IMR-90 (cell line): Measurements from ENCODE around the gene SLIT3. TPM values are rescaled to one million over a fixed set of nuclear protein-coding genes. Genes with fewer than 3 reads are reported as not detected.

Source experiments
- ATAC-seq: fragments of 200-7000 bp; cut with Tn5 transposase; 2 replicates; pipeline ENCODE4 v1.9.1; 2020; ENCODE audit warnings: low read depth, mild to moderate bottlenecking, moderate library complexity
- BruUV-seq: library from RNA; stranded (reverse); fragments of 400-500 nt; replicated peaks from 2 replicates; lab custom pipeline; 2021; lab: Mats Ljungman, UMichigan
- CTCF ChIA-PET: fragments of 300-600 bp; formaldehyde crosslinking; extraction: SDS; loops from one replicate; lab custom pipeline; 2021; ENCODE audit warnings: antibody characterized with exemption; lab: Yijun Ruan, JAX
- POLR2A ChIA-PET: fragments of 300-600 bp; sonication (Branson Sonifier 250); formaldehyde crosslinking; loops from one replicate; lab custom pipeline; 2022; ENCODE audit warnings: antibody characterized with exemption; ENCODE audit not compliant: unreplicated experiment; lab: Charles Lee
- DNase-seq: peaks from one replicate; pipeline ENCODE4 v3.0.0; 2013
- H2AFZ ChIP-seq: replicated peaks from 2 replicates; pipeline ENCODE3; 2013; ENCODE audit warnings: low read length, mild to moderate bottlenecking; ENCODE audit not compliant: poor library complexity
- H2AK5ac ChIP-seq: 2 replicates; pipeline ENCODE4 v1.6.1; 2013; ENCODE audit warnings: low read depth, low read length, inconsistent platforms
- H2AK9ac ChIP-seq: replicated peaks from 2 replicates; pipeline ENCODE3; 2013; ENCODE audit warnings: mild to moderate bottlenecking, low read depth, low read length, moderate library complexity; ENCODE audit not compliant: poor library complexity
- H2BK120ac ChIP-seq: 2 replicates; pipeline ENCODE4 v1.6.1; 2013; ENCODE audit warnings: low read depth, low read length, inconsistent platforms
- H2BK15ac ChIP-seq: 3 replicates; pipeline ENCODE4 v1.6.1; 2013; ENCODE audit warnings: low read depth, low read length, inconsistent platforms
- H2BK20ac ChIP-seq: 2 replicates; pipeline ENCODE4 v1.6.1; 2013; ENCODE audit warnings: low read depth, mild to moderate bottlenecking, inconsistent platforms, low read length, moderate library complexity
- H2BK5ac ChIP-seq: 2 replicates; pipeline ENCODE4 v1.6.1; 2013; ENCODE audit warnings: mild to moderate bottlenecking, low read depth, low read length, inconsistent platforms; ENCODE audit not compliant: poor library complexity, severe bottlenecking
- H3K14ac ChIP-seq: replicated peaks from 2 replicates; pipeline ENCODE4 v1.6.1; 2013; ENCODE audit warnings: low read depth, low read length, inconsistent platforms
- H3K18ac ChIP-seq: 2 replicates; pipeline ENCODE4 v1.6.1; 2013; ENCODE audit warnings: low read depth, low read length, control low read depth
- H3K23ac ChIP-seq: 2 replicates; pipeline ENCODE4 v1.6.1; 2013; ENCODE audit warnings: low read depth, low read length, inconsistent platforms
- H3K27ac ChIP-seq: 2 replicates; pipeline ENCODE4 v1.5.1; 2013; ENCODE audit warnings: mild to moderate bottlenecking, control low read depth, low read length; ENCODE audit not compliant: insufficient read depth
- H3K27me3 ChIP-seq: 2 replicates; pipeline ENCODE4 v1.6.1; 2013; ENCODE audit warnings: low read length; ENCODE audit not compliant: control insufficient read depth, insufficient read depth
- H3K36me3 ChIP-seq: 2 replicates; pipeline ENCODE4 v1.6.1; 2013; ENCODE audit warnings: low read length, mixed read lengths; ENCODE audit not compliant: control insufficient read depth, insufficient read depth
- H3K4ac ChIP-seq: 2 replicates; pipeline ENCODE4 v1.6.1; 2013; ENCODE audit warnings: low read depth, low read length, inconsistent platforms
- H3K4me1 ChIP-seq: 2 replicates; pipeline ENCODE4 v1.6.1; 2013; ENCODE audit warnings: low read length, mixed read lengths; ENCODE audit not compliant: control insufficient read depth, insufficient read depth
- H3K4me2 ChIP-seq: 2 replicates; pipeline ENCODE4 v1.6.1; 2013; ENCODE audit warnings: low read depth, mild to moderate bottlenecking, control low read depth, low read length, moderate library complexity
- H3K4me3 ChIP-seq: 2 replicates; pipeline ENCODE4 v1.5.1; 2013; ENCODE audit warnings: low read depth, mild to moderate bottlenecking, control low read depth, low read length, moderate library complexity; ENCODE audit not compliant: insufficient read depth
- H3K56ac ChIP-seq: 2 replicates; pipeline ENCODE4 v1.6.1; 2013; ENCODE audit warnings: low read length, inconsistent platforms; ENCODE audit not compliant: insufficient read depth; ENCODE audit errors: extremely low read depth
- H3K79me1 ChIP-seq, 2 experiments: 2 replicates each; pipeline ENCODE4 v1.6.1; 2013; ENCODE audit warnings: low read length in 2 of 2, inconsistent platforms in 1 of 2, low read depth in 1 of 2
- H3K9ac ChIP-seq: 2 replicates; pipeline ENCODE4 v1.6.1; 2013; ENCODE audit warnings: low read depth, low read length, control low read depth
- H3K9me1 ChIP-seq: 2 replicates; pipeline ENCODE4 v1.6.1; 2013; ENCODE audit warnings: low read length, inconsistent platforms; ENCODE audit not compliant: insufficient read depth
- H3K9me3 ChIP-seq: 2 replicates; pipeline ENCODE4 v1.6.1; 2013; ENCODE audit warnings: low read length; ENCODE audit not compliant: control insufficient read depth, insufficient read depth
- H4K20me1 ChIP-seq: 2 replicates; pipeline ENCODE4 v1.6.1; 2013; ENCODE audit warnings: low read length, inconsistent platforms; ENCODE audit not compliant: insufficient read depth
- H4K5ac ChIP-seq: 2 replicates; pipeline ENCODE4 v1.6.1; 2013; ENCODE audit warnings: mild to moderate bottlenecking, low read depth, low read length, control low read depth
- H4K8ac ChIP-seq, 2 experiments: 2 replicates each; pipeline ENCODE4 v1.6.1; 2013; ENCODE audit warnings: low read depth in 2 of 2, low read length in 2 of 2, control low read depth in 1 of 2, inconsistent platforms in 1 of 2
- H4K91ac ChIP-seq: 2 replicates; pipeline ENCODE4 v1.6.1; 2013; ENCODE audit warnings: low read depth, low read length, inconsistent platforms; ENCODE audit not compliant: insufficient read depth
- CEBPB ChIP-seq: IDR thresholded peaks from 2 replicates; pipeline ENCODE4 v1.6.1; 2012; ENCODE audit warnings: low read depth, low read length, improper control_type of control experiment
- CHD1 ChIP-seq: IDR thresholded peaks from 2 replicates; pipeline ENCODE4 v1.6.1; 2012; ENCODE audit warnings: low read depth, low read length, improper control_type of control experiment
- FOS ChIP-seq: fragments of 150-350 bp; IDR thresholded peaks from 2 replicates; pipeline ENCODE4 v1.6.1; 2016; ENCODE audit warnings: low read depth, low read length
- MAFK ChIP-seq: IDR thresholded peaks from 2 replicates; pipeline ENCODE4 v1.6.1; 2012; ENCODE audit warnings: low read depth, low read length, improper control_type of control experiment
- MAZ ChIP-seq: IDR thresholded peaks from 2 replicates; pipeline ENCODE4 v1.6.1; 2012; ENCODE audit warnings: low read depth, mild to moderate bottlenecking, low read length, improper control_type of control experiment, moderate library complexity, borderline replicate concordance
- MXI1 ChIP-seq: IDR thresholded peaks from 2 replicates; pipeline ENCODE4 v1.6.1; 2012; ENCODE audit warnings: low read depth, mild to moderate bottlenecking, low read length, moderate library complexity, borderline replicate concordance
- NFE2L2 ChIP-seq: fragments of 150-350 bp; IDR thresholded peaks from 2 replicates; pipeline ENCODE4 v1.6.1; 2016; ENCODE audit warnings: low read depth, mild to moderate bottlenecking, low read length
- POLR2A ChIP-seq: IDR thresholded peaks from 2 replicates; pipeline ENCODE4 v1.6.1; 2012; ENCODE audit warnings: mild to moderate bottlenecking, low read depth, low read length
- RAD21 ChIP-seq: IDR thresholded peaks from 2 replicates; pipeline ENCODE4 v1.6.1; 2012; ENCODE audit warnings: low read length, improper control_type of control experiment
- RCOR1 ChIP-seq: IDR thresholded peaks from 2 replicates; pipeline ENCODE4 v1.6.1; 2012; ENCODE audit warnings: mild to moderate bottlenecking, low read length, improper control_type of control experiment; ENCODE audit not compliant: insufficient replicate concordance
- RFX5 ChIP-seq: IDR thresholded peaks from 2 replicates; pipeline ENCODE4 v1.8.0; 2012; ENCODE audit warnings: low read depth, mild to moderate bottlenecking, low read length, moderate library complexity
- SMC3 ChIP-seq: fragments of 150-350 bp; IDR thresholded peaks from 2 replicates; pipeline ENCODE4 v1.6.1; 2016; ENCODE audit warnings: low read depth, mild to moderate bottlenecking, antibody characterized with exemption, low read length, moderate library complexity
- WGBS, 2 experiments: methylation state at CpG; one replicate each; pipeline versions ENCODE4 v1.1.5 to v1.1.7; 2013; ENCODE audit warnings: missing lambda C conversion rate in 2 of 2; ENCODE audit not compliant: insufficient read length in 1 of 2; ENCODE audit errors: extremely low coverage in 2 of 2; 5-methylcytosine and 5-hydroxymethylcytosine counted together
- dilution Hi-C: fragments of 300-500 bp; cut with HindIII; formaldehyde crosslinking; loops from one replicate; pipeline ENCODE4 v1.14.3; 2018; ENCODE audit warnings: low sequenced_read_pairs; ENCODE audit not compliant: unreplicated experiment
- in situ Hi-C: fragments of 300-500 bp; cut with MboI; formaldehyde crosslinking; loops from 3 replicates; pipeline ENCODE4 v1.14.3; 2019; ENCODE audit warnings: low sequenced_read_pairs, inconsistent platforms, mixed read lengths
- intact Hi-C: fragments of 100-400 bp; cut with micrococcal nuclease; formaldehyde crosslinking; loops from 2 replicates; pipeline ENCODE4 v1.10.0; 2022
- polyA plus RNA-seq, 3 experiments: library from polyadenylated mRNA; depleted of rRNA; stranded (reverse); fragments of >200 nt; gene quantifications; 2 replicates each; pipeline ENCODE4 v1.2.3, GENCODE V29; 2012; ENCODE audit warnings: low replicate concordance in 1 of 3
- total RNA-seq: library from RNA; depleted of rRNA; stranded (reverse); fragments of >200 nt; gene quantifications from 2 replicates; pipeline ENCODE4 v1.2.3, GENCODE V29; 2012
- TF ChIP-seq, protein P1 (sequence below): fragments of 150-350 bp; IDR thresholded peaks from 2 replicates; pipeline ENCODE4 v1.6.1; 2017; ENCODE audit warnings: mild to moderate bottlenecking, antibody characterized with exemption, low read length, low read depth
- TF ChIP-seq, protein P2 (sequence below): conservative IDR thresholded peaks from 2 replicates; pipeline ENCODE4 v1.5.1; 2012; ENCODE audit warnings: mild to moderate bottlenecking, low read depth, low read length, improper control_type of control experiment

The SLIT3 gene
- total and polyA plus RNA-seq, 2 of the 4 experiments (the other 2 are of a cell fraction): 0.18 to 0.50 TPM

DNA sequence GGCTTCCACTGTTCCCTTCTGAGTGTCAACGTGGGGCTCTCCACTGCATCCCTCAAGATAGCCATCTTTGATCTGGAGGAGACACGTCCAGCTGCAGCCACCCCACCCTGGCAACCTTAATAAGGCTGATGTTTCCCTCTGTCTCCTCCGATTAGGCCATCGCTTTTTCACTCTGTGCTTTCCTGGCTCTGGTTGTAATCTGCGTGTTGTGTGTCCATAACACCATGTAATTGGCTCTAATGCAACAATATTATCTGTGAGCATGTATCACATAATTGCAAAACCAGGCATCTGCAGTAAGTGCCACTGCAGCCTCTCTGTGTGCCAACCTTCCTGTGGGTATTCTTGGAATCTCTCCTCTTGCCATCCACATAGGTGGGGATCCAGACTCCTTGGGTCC lies 471.9 kb downstream of the SLIT3 start:
- H3K9me1 ChIP-seq: no peaks in the 10 kb centered on the region
- no peak overlapping the region for H3K23ac ChIP-seq
- no peak overlapping the region for H2AK5ac ChIP-seq
- no peak overlapping the region for H3K18ac ChIP-seq
- H3K36me3 ChIP-seq: no peaks in the 10 kb centered on the region
- no peak overlapping the region for H2AK9ac ChIP-seq
- BruUV-seq: no TSS peak
- H3K27me3 ChIP-seq: no peaks in the 10 kb centered on the region
- CTCF ChIA-PET: no interaction called here
- H4K91ac ChIP-seq: no peak overlapping the region
- POLR2A ChIA-PET: no interaction called here
- H3K4me3 ChIP-seq: no peak overlapping the region
- no peaks in the 10 kb centered on the region for H3K4me1 ChIP-seq
- H3K56ac ChIP-seq: no peak overlapping the region
- H3K27ac ChIP-seq: no peak overlapping the region
- H3K79me1 ChIP-seq: no peaks in the 10 kb centered on the region
- ATAC-seq: no peak
- no peak overlapping the region for H2AFZ ChIP-seq
- H2BK5ac ChIP-seq: no peak overlapping the region
- H3K4me2 ChIP-seq: no peak overlapping the region
- H2BK15ac ChIP-seq: no peak overlapping the region
- TF ChIP-seq CHD1 (no peak), RFX5 (no peak), NFE2L2 (no peak), RCOR1 (no peak), MAZ (no peak), MXI1 (no peak), MAFK (no peak), SMC3 (no peak), FOS (no peak), RAD21 (no peak), POLR2A (no peak), CEBPB (no peak)
- TF ChIP-seq, protein P1, sequence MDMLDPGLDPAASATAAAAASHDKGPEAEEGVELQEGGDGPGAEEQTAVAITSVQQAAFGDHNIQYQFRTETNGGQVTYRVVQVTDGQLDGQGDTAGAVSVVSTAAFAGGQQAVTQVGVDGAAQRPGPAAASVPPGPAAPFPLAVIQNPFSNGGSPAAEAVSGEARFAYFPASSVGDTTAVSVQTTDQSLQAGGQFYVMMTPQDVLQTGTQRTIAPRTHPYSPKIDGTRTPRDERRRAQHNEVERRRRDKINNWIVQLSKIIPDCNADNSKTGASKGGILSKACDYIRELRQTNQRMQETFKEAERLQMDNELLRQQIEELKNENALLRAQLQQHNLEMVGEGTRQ: no peak
- TF ChIP-seq, protein P2, sequence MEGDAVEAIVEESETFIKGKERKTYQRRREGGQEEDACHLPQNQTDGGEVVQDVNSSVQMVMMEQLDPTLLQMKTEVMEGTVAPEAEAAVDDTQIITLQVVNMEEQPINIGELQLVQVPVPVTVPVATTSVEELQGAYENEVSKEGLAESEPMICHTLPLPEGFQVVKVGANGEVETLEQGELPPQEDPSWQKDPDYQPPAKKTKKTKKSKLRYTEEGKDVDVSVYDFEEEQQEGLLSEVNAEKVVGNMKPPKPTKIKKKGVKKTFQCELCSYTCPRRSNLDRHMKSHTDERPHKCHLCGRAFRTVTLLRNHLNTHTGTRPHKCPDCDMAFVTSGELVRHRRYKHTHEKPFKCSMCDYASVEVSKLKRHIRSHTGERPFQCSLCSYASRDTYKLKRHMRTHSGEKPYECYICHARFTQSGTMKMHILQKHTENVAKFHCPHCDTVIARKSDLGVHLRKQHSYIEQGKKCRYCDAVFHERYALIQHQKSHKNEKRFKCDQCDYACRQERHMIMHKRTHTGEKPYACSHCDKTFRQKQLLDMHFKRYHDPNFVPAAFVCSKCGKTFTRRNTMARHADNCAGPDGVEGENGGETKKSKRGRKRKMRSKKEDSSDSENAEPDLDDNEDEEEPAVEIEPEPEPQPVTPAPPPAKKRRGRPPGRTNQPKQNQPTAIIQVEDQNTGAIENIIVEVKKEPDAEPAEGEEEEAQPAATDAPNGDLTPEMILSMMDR: no peak
- no peak overlapping the region for H3K4ac ChIP-seq
- DNase-seq: no peak
- dilution Hi-C loops (no loop called here), in situ Hi-C loops (no loop called here), intact Hi-C loops (no loop called here)
- no peak overlapping the region for H2BK20ac ChIP-seq
- no peak overlapping the region for H2BK120ac ChIP-seq
- H4K8ac ChIP-seq: no peak overlapping the region
- H4K5ac ChIP-seq: no peak overlapping the region
- WGBS, 2 experiments: 56% methylated on average over 3 of the region's 5 CpGs; no CpG with 5 or more reads in 1 of the 2 experiments
- no peaks in the 10 kb centered on the region for H4K20me1 ChIP-seq
- no peaks in the 10 kb centered on the region for H3K9me3 ChIP-seq
- H3K14ac ChIP-seq: no peak overlapping the region
- no peak overlapping the region for H3K9ac ChIP-seq
